Ovary (tissue), 3 donors: Measurements from ENCODE around the gene RETSAT.

Experiments used
- CTCF ChIP-seq, 3 donors: fragments of 450-650 bp in 2 of 3; fragments of 200-600 bp in 1 of 3; IDR thresholded peaks; one replicate each; pipeline versions ENCODE4 v1.5.1 to v1.8.0; 2016 to 2022; ENCODE audit warnings: antibody characterized with exemption in 3 of 3, mild to moderate bottlenecking in 1 of 3
- EP300 ChIP-seq: sonication (generic); formaldehyde crosslinking; IDR thresholded peaks from one replicate; pipeline ENCODE4 v1.6.1; 2017; ENCODE audit warnings: antibody characterized with exemption
- POLR2A ChIP-seq: fragments of 450-650 bp; IDR thresholded peaks from one replicate; pipeline ENCODE4 v1.6.1; 2017; ENCODE audit warnings: antibody characterized with exemption, mild to moderate bottlenecking, moderate library complexity
- donor health status: DM: no; HTN: no; CAD: no.

GRCh38 chr2:85325466-85325811, 28.9 kb downstream of the RETSAT start:
- no peak for TF ChIP-seq CTCF (IDR thresholded peaks at IDR 0.05)
- no peak for TF ChIP-seq POLR2A
- TF ChIP-seq EP300, result no peak
